ENCODE measurements around the gene USP3. TPM values are rescaled to one million over a fixed set of nuclear protein-coding genes. Genes with fewer than 3 reads are reported as not detected.

The USP3 gene
- total RNA-seq, 1 experiment from 2014 or later, result 54.2 TPM

GRCh38 chr15:63463793-63464192 is 40.6 kb upstream of the USP3 start:
- peak overlapping the region; percentile 36 for H3K27ac Mint-ChIP-seq (ENCODE audit: unreplicated experiment)
- TF ChIP-seq CTCF (IDR thresholded peaks at IDR 0.05; ENCODE audit: insufficient read depth in 1 of 2, low read depth in 1 of 2, low read length in 1 of 2, severe bottlenecking in 1 of 2, unreplicated experiment in 1 of 2), result no peak
- ChIA-PET CTCF (no interaction called here), POLR2A (no interaction called here)
- peaks cover 22% of the 10 kb centered on the region for H3K36me3 Mint-ChIP-seq (ENCODE audit: insufficient read depth, unreplicated experiment)
- H3K36me3 ChIP-seq (ENCODE audit: control insufficient read depth, insufficient read depth, low read length), result no peaks in the 10 kb centered on the region
- BruUV-seq (replicated peaks), result no TSS peak
- H3K4me3 ChIP-seq (ENCODE audit: low read depth, low read length), result no peak overlapping the region
- no peak for DNase-seq
- H3K4me1 Mint-ChIP-seq (ENCODE audit: low read depth, unreplicated experiment), result peaks cover 32% of the 10 kb centered on the region
- no peaks in the 10 kb centered on the region for H3K27me3 ChIP-seq (replicated peaks; ENCODE audit: control insufficient read depth, insufficient read depth, low read length)
- no peaks in the 10 kb centered on the region for H3K9me3 Mint-ChIP-seq (ENCODE audit: unreplicated experiment)
- H3K9me3 ChIP-seq, result peaks cover 5% of the 10 kb centered on the region
- H3K4me1 ChIP-seq, result peaks cover 41% of the 10 kb centered on the region
- no peaks in the 10 kb centered on the region for H3K27me3 Mint-ChIP-seq (ENCODE audit: insufficient read depth, unreplicated experiment)
- H3K4me3 Mint-ChIP-seq (ENCODE audit: unreplicated experiment), result no peak overlapping the region
- intact Hi-C loops (cut with micrococcal nuclease; ENCODE audit: unreplicated experiment), result no loop called here

GRCh38 chr15:63465104-63465503 is 39.3 kb upstream of the USP3 start:
- POLR2A ChIA-PET, result no interaction called here
- no peak for DNase-seq
- H3K4me1 Mint-ChIP-seq (ENCODE audit: low read depth, unreplicated experiment), result peaks cover 31% of the 10 kb centered on the region
- no peak overlapping the region for H3K4me3 ChIP-seq (ENCODE audit: low read depth, low read length)
- no peaks in the 10 kb centered on the region for H3K27me3 ChIP-seq (replicated peaks; ENCODE audit: control insufficient read depth, insufficient read depth, low read length)
- CTCF ChIA-PET, result interaction anchor here (0.7 kb wide), 1 partner anchor 39 kb away, joined by 3 read pairs; no protein-coding TSS in a partner anchor
- H3K36me3 Mint-ChIP-seq (ENCODE audit: insufficient read depth, unreplicated experiment), result peaks cover 15% of the 10 kb centered on the region
- TF ChIP-seq CTCF (IDR thresholded peaks at IDR 0.05; ENCODE audit: insufficient read depth in 1 of 2, low read depth in 1 of 2, low read length in 1 of 2, severe bottlenecking in 1 of 2, unreplicated experiment in 1 of 2), result no peak
- H3K27me3 Mint-ChIP-seq (ENCODE audit: insufficient read depth, unreplicated experiment), result no peaks in the 10 kb centered on the region
- H3K4me3 Mint-ChIP-seq (ENCODE audit: unreplicated experiment), result no peak overlapping the region
- no peaks in the 10 kb centered on the region for H3K36me3 ChIP-seq (ENCODE audit: control insufficient read depth, insufficient read depth, low read length)
- no peaks in the 10 kb centered on the region for H3K9me3 ChIP-seq
- H3K27ac Mint-ChIP-seq (ENCODE audit: unreplicated experiment), result no peak overlapping the region
- peaks cover 38% of the 10 kb centered on the region for H3K4me1 ChIP-seq
- intact Hi-C loops (cut with micrococcal nuclease; ENCODE audit: unreplicated experiment), result no loop called here
- H3K9me3 Mint-ChIP-seq (ENCODE audit: unreplicated experiment), result no peaks in the 10 kb centered on the region
- BruUV-seq (replicated peaks), result no TSS peak

- H3K9me3 ChIP-seq, result no peaks in the 10 kb centered on the region
- Mint-ChIP-seq H3K9me3 (ENCODE audit: unreplicated experiment) (no peaks in the 10 kb centered on the region), H3K27me3 (ENCODE audit: insufficient read depth, unreplicated experiment) (no peaks in the 10 kb centered on the region), H3K27ac (ENCODE audit: unreplicated experiment) (peak overlapping the region; percentile 35), H3K4me3 (ENCODE audit: unreplicated experiment) (peak overlapping the region; percentile 51), H3K4me1 (ENCODE audit: low read depth, unreplicated experiment) (peaks cover 27% of the 10 kb centered on the region), H3K36me3 (ENCODE audit: insufficient read depth, unreplicated experiment) (peaks cover 4% of the 10 kb centered on the region)
- ChIA-PET CTCF (interaction anchor here (0.6 to 1.7 kb wide), 15 partner anchors 21 to 145 kb away, joined by 3 to 18 read pairs (median 4); partner anchors contain the start of gene USP3), POLR2A (no interaction called here)
- H3K4me1 ChIP-seq, result peaks cover 31% of the 10 kb centered on the region
- no TSS peak for BruUV-seq (replicated peaks)
- H3K36me3 ChIP-seq (ENCODE audit: control insufficient read depth, insufficient read depth, low read length), result no peaks in the 10 kb centered on the region
- H3K4me3 ChIP-seq (ENCODE audit: low read depth, low read length), result no peak overlapping the region
- intact Hi-C loops (cut with micrococcal nuclease; ENCODE audit: unreplicated experiment), result loop anchor here (1.0 kb wide), 1 partner anchor 177 kb away; no protein-coding TSS in a partner anchor
- DNase-seq, result peak; percentile 53 to 68
- TF ChIP-seq CTCF (IDR thresholded peaks at IDR 0.05; ENCODE audit: insufficient read depth in 1 of 2, low read depth in 1 of 2, low read length in 1 of 2, severe bottlenecking in 1 of 2, unreplicated experiment in 1 of 2), result peak; percentile 55 to 60
- no peaks in the 10 kb centered on the region for H3K27me3 ChIP-seq (replicated peaks; ENCODE audit: control insufficient read depth, insufficient read depth, low read length)
Observed at GRCh38 chr15:63466378-63467192, 37.8 kb upstream of the USP3 start.

Data from Caco-2 (cell line).